Measurements from ENCODE around the gene ENHO. TPM values are rescaled to one million over a fixed set of nuclear protein-coding genes. Genes with fewer than 3 reads are reported as not detected.
"Not testable (repeated sequence)": the region's sequence is repeated elsewhere in the genome, so short reads cannot be mapped to it uniquely, and the experiment has no call there.

The ENHO gene
- total RNA-seq, 1 donor from 2014 or later, result not detected

DNA sequence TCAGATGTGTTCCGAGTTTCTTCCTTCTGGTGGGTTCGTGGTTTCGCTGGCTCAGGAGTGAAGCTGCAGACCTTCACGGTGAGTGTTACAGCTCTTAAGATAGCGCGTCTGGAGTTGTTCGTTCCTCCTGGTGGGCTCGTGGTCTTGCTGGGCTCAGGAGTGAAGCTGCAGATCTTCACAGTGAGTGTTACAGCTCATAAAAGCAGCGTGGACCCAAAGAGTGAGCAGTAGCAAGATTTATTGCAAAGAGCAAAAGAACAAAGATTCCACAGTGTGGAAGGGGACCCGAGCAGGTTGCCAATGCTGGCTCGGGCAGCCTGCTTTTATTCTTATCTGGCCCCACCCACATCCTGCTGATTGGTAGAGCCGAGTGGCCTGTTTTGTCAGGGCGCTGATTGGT lies 41.2 kb downstream of the ENHO start:
- DNase-seq (ENCODE audit: low read depth in 2 of 2), result not testable (repeated sequence)

DNA sequence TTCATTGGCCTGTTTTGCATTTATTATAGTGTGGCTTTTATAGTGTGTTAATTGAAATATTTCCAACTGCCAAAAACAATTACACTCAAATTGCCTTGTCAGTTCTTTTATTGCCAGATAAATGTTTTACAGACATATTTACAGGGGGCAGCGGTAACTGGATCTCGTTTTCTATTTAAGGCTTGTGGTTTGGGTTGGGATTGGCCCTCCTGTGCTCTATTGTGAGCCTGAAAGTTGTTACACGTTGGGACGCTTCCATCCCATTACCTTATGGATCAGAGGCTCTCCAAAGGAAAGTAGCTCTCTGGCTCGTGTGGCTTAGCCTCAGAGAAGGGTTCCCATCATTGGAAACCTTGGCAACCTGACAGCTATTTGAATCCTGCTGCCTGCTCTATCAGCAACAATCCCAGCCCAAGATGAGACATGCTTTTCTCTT lies 43.3 kb downstream of the ENHO start:
- DNase-seq (ENCODE audit: low read depth in 2 of 2), result no peak

DNA sequence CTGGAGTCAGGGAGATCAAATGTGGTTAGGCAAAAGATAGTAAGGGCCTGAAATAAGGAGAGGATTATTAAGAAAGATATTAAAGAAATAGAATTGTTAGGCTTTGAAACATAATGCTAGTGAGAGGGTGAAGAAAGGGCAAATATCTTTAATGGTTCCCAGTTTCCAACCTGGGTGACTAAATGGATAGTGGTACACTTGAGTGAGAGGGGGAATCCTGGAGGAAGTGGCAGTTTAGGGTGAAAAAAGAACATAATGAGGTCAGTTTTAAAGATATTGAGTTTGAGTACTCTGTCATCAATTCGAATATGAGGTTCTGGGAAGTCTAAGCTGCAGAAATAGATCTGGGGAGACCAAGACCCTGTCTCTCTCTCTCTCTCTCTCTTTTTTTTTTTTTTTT lies 45.2 kb downstream of the ENHO start:
- DNase-seq (ENCODE audit: low read depth in 2 of 2), result no peak

DNA sequence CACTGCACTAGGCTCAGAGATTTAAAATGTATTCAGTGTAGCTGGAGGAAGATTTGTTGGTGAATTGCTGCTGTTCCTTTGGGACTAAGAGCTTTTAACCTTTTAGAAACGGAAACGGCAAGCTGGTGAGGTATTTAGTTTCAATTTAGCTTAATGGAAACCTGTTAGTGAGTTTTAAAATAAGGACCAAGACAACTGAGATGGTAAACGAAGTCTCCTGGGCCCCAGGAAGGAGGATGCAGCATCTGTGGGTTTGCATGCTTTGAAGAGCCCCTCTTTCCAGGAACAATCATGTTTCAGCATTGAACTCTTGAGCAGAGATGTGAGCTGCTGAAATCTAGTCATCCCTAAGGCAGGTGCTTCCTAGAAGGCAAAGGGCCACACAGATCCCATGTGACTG lies 47.7 kb downstream of the ENHO start:
- DNase-seq (ENCODE audit: low read depth in 2 of 2), result no peak

Other genes with a start within 250 kb of the ENHO start
- 0.40 and 1.1 TPM in 2 replicates for gene KIF24, start 193.7 kb downstream of the ENHO start, total RNA-seq
- gene NUDT2, start 193.4 kb downstream of the ENHO start, total RNA-seq, result 30.9 and 38.3 TPM in 2 replicates
- 1.7 and 2.6 TPM in 2 replicates for gene MYORG, start 146.1 kb downstream of the ENHO start, total RNA-seq
- 4.0 and 4.8 TPM in 2 replicates for gene FAM219A, start 64.4 kb downstream of the ENHO start, total RNA-seq
- not detected in 2 replicates for gene DNAI1, start 64.2 kb downstream of the ENHO start, total RNA-seq
- not detected in 2 replicates for gene CNTFR, start 66.7 kb upstream of the ENHO start, total RNA-seq
- 14.8 and 15.5 TPM in 2 replicates for gene RPP25L, start 89.1 kb upstream of the ENHO start, total RNA-seq
- gene DCTN3, start 97.5 kb upstream of the ENHO start, total RNA-seq, result 65.3 and 71.5 TPM in 2 replicates
- under 0.01 and 0.20 TPM in 2 replicates for gene ARID3C, start 106.1 kb upstream of the ENHO start, total RNA-seq
- gene SIGMAR1, start 114.8 kb upstream of the ENHO start, total RNA-seq, result 29.2 and 31.0 TPM in 2 replicates
- gene GALT, start 123.7 kb upstream of the ENHO start, total RNA-seq, result 23.5 and 27.0 TPM in 2 replicates
- gene IL11RA, start 129.2 kb upstream of the ENHO start, total RNA-seq, result 3.3 and 3.4 TPM in 2 replicates
- gene CCL27, start 139.7 kb upstream of the ENHO start, total RNA-seq, result not detected in 2 replicates
- not detected in 2 replicates for gene CCL19, start 168.3 kb upstream of the ENHO start, total RNA-seq
- 0.44 and 1.4 TPM in 2 replicates for gene CCL21, start 187.1 kb upstream of the ENHO start, total RNA-seq

Measured in lung microvascular endothelial cell (primary cell).